Neural progenitor cell (in vitro differentiated cells): ENCODE results near the gene ADRA2B. TPM values are rescaled to one million over a fixed set of nuclear protein-coding genes. Genes with fewer than 3 reads are reported as not detected.

ENCODE experiments used
- DNase-seq: peaks from one replicate; pipeline ENCODE4 v3.0.0-alpha.2; 2016; ENCODE audit warnings: low spot score
- H2AFZ ChIP-seq: fragments of 200-600 bp; sonication (generic); replicated peaks from 2 replicates; pipeline ENCODE4 v1.6.1; 2016; ENCODE audit warnings: antibody characterized with exemption
- H3F3A ChIP-seq: fragments of 200-600 bp; sonication (generic); 2 replicates; pipeline ENCODE4 v1.6.1; 2016; ENCODE audit warnings: antibody characterized with exemption, low read depth
- H3K27ac ChIP-seq: fragments of 200-600 bp; sonication (generic); 2 replicates; pipeline ENCODE4 v1.5.1; 2016; ENCODE audit warnings: mild to moderate bottlenecking
- H3K27me3 ChIP-seq: fragments of 200-600 bp; sonication (generic); 2 replicates; pipeline ENCODE4 v1.6.1; 2016; ENCODE audit warnings: mild to moderate bottlenecking, moderate library complexity
- H3K36me3 ChIP-seq: fragments of 200-600 bp; sonication (generic); 2 replicates; pipeline ENCODE4 v1.5.1; 2016
- H3K4me1 ChIP-seq: fragments of 200-600 bp; sonication (generic); 2 replicates; pipeline ENCODE4 v1.6.1; 2016; ENCODE audit warnings: mixed run types
- H3K4me2 ChIP-seq: fragments of 200-600 bp; sonication (generic); 2 replicates; pipeline ENCODE4 v1.6.1; 2016
- H3K4me3 ChIP-seq: fragments of 200-600 bp; sonication (generic); 2 replicates; pipeline ENCODE4 v1.5.1; 2016
- H3K79me2 ChIP-seq: fragments of 200-600 bp; sonication (generic); 2 replicates; pipeline ENCODE4 v1.6.1; 2016; ENCODE audit warnings: low read depth
- H3K9ac ChIP-seq: fragments of 200-600 bp; sonication (generic); 2 replicates; pipeline ENCODE4 v1.6.1; 2016
- H3K9me3 ChIP-seq: fragments of 200-600 bp; sonication (generic); 2 replicates; pipeline ENCODE4 v1.5.1; 2016; ENCODE audit warnings: low read depth
- H4K20me1 ChIP-seq: fragments of 200-600 bp; sonication (generic); 2 replicates; pipeline ENCODE4 v1.6.1; 2016; ENCODE audit warnings: low read depth
- H3K27ac Mint-ChIP-seq: 3 replicates; pipeline ENCODE4 v1.8.0; 2021; ENCODE audit warnings: mixed read lengths
- H3K27me3 Mint-ChIP-seq: 2 replicates; pipeline ENCODE4 v1.8.0; 2022; ENCODE audit warnings: low read depth, mild to moderate bottlenecking, inconsistent platforms, moderate library complexity, mixed read lengths; ENCODE audit not compliant: insufficient read depth
- H3K36me3 Mint-ChIP-seq: 3 replicates; pipeline ENCODE4 v1.8.0; 2021; ENCODE audit warnings: mixed read lengths
- H3K4me1 Mint-ChIP-seq: 3 replicates; pipeline ENCODE4 v1.8.0; 2021; ENCODE audit warnings: mixed read lengths
- H3K4me3 Mint-ChIP-seq: 3 replicates; pipeline ENCODE4 v1.8.0; 2021; ENCODE audit warnings: mild to moderate bottlenecking, moderate library complexity, mixed read lengths
- H3K9me3 Mint-ChIP-seq: 3 replicates; pipeline ENCODE4 v1.8.0; 2020; ENCODE audit warnings: mixed read lengths
- EZH2 ChIP-seq: fragments of 200-600 bp; sonication (generic); IDR thresholded peaks from 2 replicates; pipeline ENCODE4 v1.6.1; 2017; ENCODE audit warnings: antibody characterized with exemption, mild to moderate bottlenecking, moderate library complexity
- EZH2phosphoT487 ChIP-seq: fragments of 200-600 bp; sonication (generic); IDR thresholded peaks from 2 replicates; pipeline ENCODE4 v1.6.1; 2017; ENCODE audit warnings: antibody characterized with exemption
- total RNA-seq: library from RNA; depleted of rRNA; stranded (reverse); fragments of >200 nt; gene quantifications from 2 replicates; pipeline ENCODE4 v1.2.3, GENCODE V29; 2015; ENCODE audit warnings: low replicate concordance
- TF ChIP-seq, protein P1 (sequence below): fragments of 200-600 bp; sonication (generic); IDR thresholded peaks from 2 replicates; pipeline ENCODE4 v1.5.1; 2017; ENCODE audit warnings: antibody characterized with exemption, mild to moderate bottlenecking

The ADRA2B gene
- total RNA-seq, 1 donor from 2014 or later: 3.0 TPM

DNA sequence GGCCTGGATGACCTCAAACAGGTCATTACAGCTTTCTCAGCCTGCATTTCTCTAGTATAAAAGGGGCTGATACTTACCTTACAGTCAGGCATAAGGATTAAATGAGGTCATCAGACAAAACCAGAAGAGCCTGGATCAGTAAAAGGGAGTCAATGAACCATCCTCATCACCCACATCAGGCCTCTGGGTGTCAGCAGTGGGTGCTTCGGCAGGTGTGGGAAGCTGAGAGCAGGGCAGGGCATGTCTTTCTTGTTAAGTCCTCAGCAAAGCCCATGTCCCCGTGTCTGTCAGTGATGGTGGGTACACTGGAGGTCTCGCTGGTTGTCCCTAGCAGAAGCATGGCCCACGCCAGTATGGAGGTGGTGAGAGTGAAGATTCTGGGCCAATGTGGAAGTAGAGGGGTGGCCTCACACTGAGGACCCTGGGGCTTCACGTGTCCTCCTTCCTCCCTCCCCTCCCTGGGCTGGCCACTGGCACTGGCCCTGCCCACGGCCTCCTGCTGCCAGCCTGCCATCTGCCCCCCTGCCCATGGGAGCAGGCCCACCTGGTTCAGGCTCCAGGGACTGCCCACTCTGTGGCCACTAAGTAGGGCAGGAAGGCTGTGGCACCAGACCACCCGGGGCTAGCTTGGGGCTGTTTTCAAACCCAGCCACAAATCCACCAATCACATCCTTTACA is 4.4 kb downstream of the ADRA2B start:
- Histone ChIP-seq H3K27ac (no peak overlapping the region), H3K79me2 (no peaks in the 10 kb centered on the region), H3K36me3 (no peaks in the 10 kb centered on the region), H3K27me3 (peaks cover 18% of the 10 kb centered on the region), H3F3A (peaks cover 8% of the 10 kb centered on the region), H2AFZ (no peak overlapping the region), H4K20me1 (no peaks in the 10 kb centered on the region), H3K9me3 (no peaks in the 10 kb centered on the region), H3K9ac (no peak overlapping the region), H3K4me2 (no peak overlapping the region), H3K4me1 (peaks cover 23% of the 10 kb centered on the region), H3K4me3 (no peak overlapping the region)
- Mint-ChIP-seq H3K27ac (no peak overlapping the region), H3K4me1 (peaks cover 25% of the 10 kb centered on the region), H3K27me3 (peaks cover 18% of the 10 kb centered on the region), H3K9me3 (peaks cover 2% of the 10 kb centered on the region), H3K36me3 (peaks cover 5% of the 10 kb centered on the region), H3K4me3 (no peak overlapping the region)
- no peak for DNase-seq
- no peak for TF ChIP-seq EZH2
- TF ChIP-seq, protein P1, sequence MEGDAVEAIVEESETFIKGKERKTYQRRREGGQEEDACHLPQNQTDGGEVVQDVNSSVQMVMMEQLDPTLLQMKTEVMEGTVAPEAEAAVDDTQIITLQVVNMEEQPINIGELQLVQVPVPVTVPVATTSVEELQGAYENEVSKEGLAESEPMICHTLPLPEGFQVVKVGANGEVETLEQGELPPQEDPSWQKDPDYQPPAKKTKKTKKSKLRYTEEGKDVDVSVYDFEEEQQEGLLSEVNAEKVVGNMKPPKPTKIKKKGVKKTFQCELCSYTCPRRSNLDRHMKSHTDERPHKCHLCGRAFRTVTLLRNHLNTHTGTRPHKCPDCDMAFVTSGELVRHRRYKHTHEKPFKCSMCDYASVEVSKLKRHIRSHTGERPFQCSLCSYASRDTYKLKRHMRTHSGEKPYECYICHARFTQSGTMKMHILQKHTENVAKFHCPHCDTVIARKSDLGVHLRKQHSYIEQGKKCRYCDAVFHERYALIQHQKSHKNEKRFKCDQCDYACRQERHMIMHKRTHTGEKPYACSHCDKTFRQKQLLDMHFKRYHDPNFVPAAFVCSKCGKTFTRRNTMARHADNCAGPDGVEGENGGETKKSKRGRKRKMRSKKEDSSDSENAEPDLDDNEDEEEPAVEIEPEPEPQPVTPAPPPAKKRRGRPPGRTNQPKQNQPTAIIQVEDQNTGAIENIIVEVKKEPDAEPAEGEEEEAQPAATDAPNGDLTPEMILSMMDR: no peak
- TF ChIP-seq EZH2phosphoT487: no peak

DNA sequence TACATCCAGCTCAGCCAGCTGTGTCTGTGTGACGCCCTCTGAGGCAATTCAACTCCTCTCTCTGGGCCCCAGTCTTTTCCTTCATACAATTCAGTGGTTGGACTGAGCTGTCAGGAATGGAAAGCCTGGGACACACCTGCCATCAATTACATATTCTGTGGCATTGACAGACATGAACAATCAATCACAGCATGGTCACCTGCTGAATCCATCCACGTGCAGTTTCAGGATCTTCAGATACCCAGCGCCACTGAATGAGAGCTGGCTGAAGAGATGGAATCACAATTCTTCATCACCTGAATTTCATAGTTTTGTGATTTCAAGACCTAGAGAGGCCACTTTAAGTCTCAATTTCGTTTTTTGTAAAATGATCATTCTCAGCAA is 5.1 kb downstream of the ADRA2B start:
- Histone ChIP-seq H3K9me3 (no peaks in the 10 kb centered on the region), H3K79me2 (no peaks in the 10 kb centered on the region), H3K9ac (no peak overlapping the region), H3K27me3 (peaks cover 17% of the 10 kb centered on the region), H3F3A (peaks cover 8% of the 10 kb centered on the region), H3K4me3 (no peak overlapping the region), H3K4me1 (peaks cover 23% of the 10 kb centered on the region), H3K4me2 (no peak overlapping the region), H2AFZ (no peak overlapping the region), H4K20me1 (no peaks in the 10 kb centered on the region), H3K27ac (no peak overlapping the region), H3K36me3 (no peaks in the 10 kb centered on the region)
- no peak for DNase-seq
- no peak for TF ChIP-seq EZH2phosphoT487
- TF ChIP-seq, protein P1: no peak
- peaks cover 25% of the 10 kb centered on the region for H3K4me1 Mint-ChIP-seq
- no peak overlapping the region for H3K4me3 Mint-ChIP-seq
- peaks cover 5% of the 10 kb centered on the region for H3K36me3 Mint-ChIP-seq
- H3K27me3 Mint-ChIP-seq: peaks cover 20% of the 10 kb centered on the region
- no peak overlapping the region for H3K27ac Mint-ChIP-seq
- H3K9me3 Mint-ChIP-seq: peaks cover 2% of the 10 kb centered on the region

DNA sequence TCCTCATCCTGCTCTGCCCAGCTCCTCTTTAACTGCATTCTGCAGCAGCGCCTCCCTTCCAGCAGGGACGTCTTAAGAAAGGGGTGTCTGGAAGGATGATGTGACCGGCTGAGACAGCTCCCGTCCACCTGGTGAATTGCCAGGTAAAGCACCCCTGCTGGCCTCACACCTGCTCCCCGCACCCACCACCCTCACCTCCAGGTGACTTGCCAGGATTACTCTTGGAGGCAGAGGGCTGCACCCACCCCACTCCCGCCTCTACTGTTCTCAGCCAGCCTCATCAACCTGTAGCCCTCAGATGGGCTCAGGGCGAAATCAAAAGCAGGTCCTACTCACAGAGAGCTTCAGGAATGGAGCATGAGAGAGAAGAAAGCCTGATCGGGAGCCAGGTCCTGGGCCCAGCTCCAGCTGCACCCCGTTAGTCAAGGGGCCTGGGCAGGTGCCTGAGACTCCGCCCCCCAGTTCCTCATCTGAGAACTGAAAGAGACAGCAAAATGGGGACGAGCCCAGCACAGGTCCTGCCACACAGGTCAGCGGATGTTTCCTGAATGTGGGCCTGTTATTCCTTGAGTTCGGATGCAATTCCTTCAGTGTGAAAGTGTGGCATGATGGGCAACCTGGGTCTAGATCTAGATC is 5.6 kb downstream of the ADRA2B start:
- Mint-ChIP-seq H3K27me3 (peaks cover 19% of the 10 kb centered on the region), H3K9me3 (peaks cover 3% of the 10 kb centered on the region), H3K4me1 (peaks cover 23% of the 10 kb centered on the region), H3K36me3 (peaks cover 5% of the 10 kb centered on the region), H3K27ac (peak overlapping the region; percentile 21), H3K4me3 (no peak overlapping the region)
- Histone ChIP-seq H2AFZ (no peak overlapping the region), H3K36me3 (no peaks in the 10 kb centered on the region), H3K4me2 (no peak overlapping the region), H3K79me2 (no peaks in the 10 kb centered on the region), H4K20me1 (no peaks in the 10 kb centered on the region), H3K4me3 (no peak overlapping the region), H3F3A (peaks cover 8% of the 10 kb centered on the region), H3K9me3 (no peaks in the 10 kb centered on the region), H3K27me3 (peaks cover 12% of the 10 kb centered on the region), H3K27ac (no peak overlapping the region), H3K9ac (no peak overlapping the region), H3K4me1 (peaks cover 23% of the 10 kb centered on the region)
- DNase-seq: no peak
- TF ChIP-seq EZH2: no peak

DNA sequence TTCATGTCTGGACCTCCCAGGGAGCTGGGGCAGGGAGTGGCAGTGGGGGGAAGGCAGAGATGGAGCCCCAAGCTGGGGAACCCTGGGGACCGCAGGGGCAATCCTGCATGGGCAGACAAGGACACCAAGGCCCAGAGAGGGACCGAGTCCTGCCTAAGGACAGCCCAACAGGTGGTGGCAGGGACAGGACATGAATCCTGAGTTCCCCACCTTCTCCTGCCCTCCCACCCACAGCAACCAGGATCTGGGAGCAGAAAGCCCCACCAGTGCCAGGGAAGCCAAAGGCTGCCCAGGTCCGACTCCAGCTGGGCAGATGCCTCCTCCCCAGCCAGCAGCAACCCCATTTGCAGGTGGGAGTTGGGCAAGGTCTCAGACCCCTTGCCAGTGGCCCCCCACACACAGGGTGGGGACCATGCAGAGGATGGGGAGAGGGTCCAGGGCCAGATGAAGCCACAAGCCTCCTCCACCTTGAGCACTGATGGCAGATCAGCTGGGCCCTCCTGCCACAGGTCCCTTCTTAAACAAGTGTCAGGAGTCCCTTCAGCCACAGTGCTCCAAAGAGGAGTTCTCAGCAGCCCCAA is 6.3 kb downstream of the ADRA2B start:
- Mint-ChIP-seq H3K36me3 (no peaks in the 10 kb centered on the region), H3K4me3 (no peak overlapping the region), H3K27ac (no peak overlapping the region), H3K9me3 (peaks cover 8% of the 10 kb centered on the region), H3K4me1 (peaks cover 21% of the 10 kb centered on the region), H3K27me3 (peaks cover 12% of the 10 kb centered on the region)
- H3F3A ChIP-seq: peaks cover 8% of the 10 kb centered on the region
- H3K4me1 ChIP-seq: peaks cover 23% of the 10 kb centered on the region
- H3K4me3 ChIP-seq: no peak overlapping the region
- H3K36me3 ChIP-seq: no peaks in the 10 kb centered on the region
- H3K79me2 ChIP-seq: no peaks in the 10 kb centered on the region
- peaks cover 5% of the 10 kb centered on the region for H3K27me3 ChIP-seq
- TF ChIP-seq, protein P1: no peak
- TF ChIP-seq EZH2phosphoT487: no peak
- TF ChIP-seq EZH2: no peak
- no peak overlapping the region for H2AFZ ChIP-seq
- no peaks in the 10 kb centered on the region for H3K9me3 ChIP-seq
- no peak for DNase-seq
- no peak overlapping the region for H3K9ac ChIP-seq
- H3K4me2 ChIP-seq: no peak overlapping the region
- H3K27ac ChIP-seq: no peak overlapping the region
- no peaks in the 10 kb centered on the region for H4K20me1 ChIP-seq
